ENCODE results near the gene LTBP1. TPM values are rescaled to one million over a fixed set of nuclear protein-coding genes. Genes with fewer than 3 reads are reported as not detected.

The LTBP1 gene
- total RNA-seq, 1 donor from 2014 or later: 3.9 TPM

- Mint-ChIP-seq H3K9me3 (ENCODE audit: unreplicated experiment) (no peaks in the 10 kb centered on the region), H3K36me3 (ENCODE audit: unreplicated experiment) (no peaks in the 10 kb centered on the region), H3K4me1 (ENCODE audit: low read depth, unreplicated experiment) (no peaks in the 10 kb centered on the region), H3K4me3 (ENCODE audit: unreplicated experiment) (no peak overlapping the region), H3K27ac (ENCODE audit: unreplicated experiment) (no peak overlapping the region), H3K27me3 (ENCODE audit: unreplicated experiment) (no peaks in the 10 kb centered on the region)
- TF ChIP-seq, protein P1, sequence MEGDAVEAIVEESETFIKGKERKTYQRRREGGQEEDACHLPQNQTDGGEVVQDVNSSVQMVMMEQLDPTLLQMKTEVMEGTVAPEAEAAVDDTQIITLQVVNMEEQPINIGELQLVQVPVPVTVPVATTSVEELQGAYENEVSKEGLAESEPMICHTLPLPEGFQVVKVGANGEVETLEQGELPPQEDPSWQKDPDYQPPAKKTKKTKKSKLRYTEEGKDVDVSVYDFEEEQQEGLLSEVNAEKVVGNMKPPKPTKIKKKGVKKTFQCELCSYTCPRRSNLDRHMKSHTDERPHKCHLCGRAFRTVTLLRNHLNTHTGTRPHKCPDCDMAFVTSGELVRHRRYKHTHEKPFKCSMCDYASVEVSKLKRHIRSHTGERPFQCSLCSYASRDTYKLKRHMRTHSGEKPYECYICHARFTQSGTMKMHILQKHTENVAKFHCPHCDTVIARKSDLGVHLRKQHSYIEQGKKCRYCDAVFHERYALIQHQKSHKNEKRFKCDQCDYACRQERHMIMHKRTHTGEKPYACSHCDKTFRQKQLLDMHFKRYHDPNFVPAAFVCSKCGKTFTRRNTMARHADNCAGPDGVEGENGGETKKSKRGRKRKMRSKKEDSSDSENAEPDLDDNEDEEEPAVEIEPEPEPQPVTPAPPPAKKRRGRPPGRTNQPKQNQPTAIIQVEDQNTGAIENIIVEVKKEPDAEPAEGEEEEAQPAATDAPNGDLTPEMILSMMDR (IDR thresholded peaks at IDR 0.05; ENCODE audit: partially characterized antibody, unreplicated experiment): no peak
- DNase-seq: no peak
These were observed 369.6 kb downstream of the LTBP1 start for GRCh38 chr2:33316328-33316727.

DNA sequence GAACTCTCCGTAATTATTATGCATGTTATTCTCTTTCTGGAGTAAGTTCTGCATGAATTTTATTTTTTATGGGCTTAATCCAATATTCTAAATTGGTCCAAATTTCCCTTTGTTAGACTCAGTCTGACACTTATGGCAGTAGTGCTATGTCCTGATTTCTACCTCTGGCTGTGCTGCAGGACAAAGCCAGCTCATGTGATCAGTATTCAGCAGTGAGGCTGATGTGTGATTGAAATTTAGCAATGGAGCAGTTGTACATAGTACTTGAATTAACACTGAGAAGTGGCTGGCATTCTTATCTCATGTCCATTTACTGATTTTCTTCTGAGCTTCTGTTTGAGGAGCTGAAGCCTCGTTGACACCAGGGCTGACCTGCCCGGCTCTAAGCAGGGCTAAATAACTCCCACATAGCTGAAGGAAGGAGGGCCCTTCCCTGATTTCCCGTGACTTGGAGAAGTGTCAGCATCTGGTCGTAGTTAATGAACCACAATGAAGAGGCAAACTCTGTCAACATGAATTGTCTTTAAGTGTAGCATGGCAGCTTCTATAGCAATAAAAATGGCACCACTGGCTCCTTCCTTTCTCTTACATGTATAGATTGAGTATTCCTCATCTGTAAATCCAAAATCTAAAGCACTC is 370.7 kb downstream of the LTBP1 start:
- Mint-ChIP-seq H3K27ac (ENCODE audit: unreplicated experiment) (no peak overlapping the region), H3K36me3 (ENCODE audit: unreplicated experiment) (no peaks in the 10 kb centered on the region), H3K4me3 (ENCODE audit: unreplicated experiment) (no peak overlapping the region), H3K9me3 (ENCODE audit: unreplicated experiment) (no peaks in the 10 kb centered on the region), H3K27me3 (ENCODE audit: unreplicated experiment) (no peaks in the 10 kb centered on the region), H3K4me1 (ENCODE audit: low read depth, unreplicated experiment) (no peaks in the 10 kb centered on the region)
- DNase-seq: no peak
- TF ChIP-seq, protein P1 (IDR thresholded peaks at IDR 0.05; ENCODE audit: partially characterized antibody, unreplicated experiment): no peak

GRCh38 chr2:33318456-33318855 is 371.7 kb downstream of the LTBP1 start:
- no peaks in the 10 kb centered on the region for H3K4me1 Mint-ChIP-seq (ENCODE audit: low read depth, unreplicated experiment)
- no peak overlapping the region for H3K27ac Mint-ChIP-seq (ENCODE audit: unreplicated experiment)
- TF ChIP-seq, protein P1 (IDR thresholded peaks at IDR 0.05; ENCODE audit: partially characterized antibody, unreplicated experiment): no peak
- no peak for DNase-seq
- H3K27me3 Mint-ChIP-seq (ENCODE audit: unreplicated experiment): no peaks in the 10 kb centered on the region
- H3K36me3 Mint-ChIP-seq (ENCODE audit: unreplicated experiment): no peaks in the 10 kb centered on the region
- no peaks in the 10 kb centered on the region for H3K9me3 Mint-ChIP-seq (ENCODE audit: unreplicated experiment)
- H3K4me3 Mint-ChIP-seq (ENCODE audit: unreplicated experiment): no peak overlapping the region

DNA sequence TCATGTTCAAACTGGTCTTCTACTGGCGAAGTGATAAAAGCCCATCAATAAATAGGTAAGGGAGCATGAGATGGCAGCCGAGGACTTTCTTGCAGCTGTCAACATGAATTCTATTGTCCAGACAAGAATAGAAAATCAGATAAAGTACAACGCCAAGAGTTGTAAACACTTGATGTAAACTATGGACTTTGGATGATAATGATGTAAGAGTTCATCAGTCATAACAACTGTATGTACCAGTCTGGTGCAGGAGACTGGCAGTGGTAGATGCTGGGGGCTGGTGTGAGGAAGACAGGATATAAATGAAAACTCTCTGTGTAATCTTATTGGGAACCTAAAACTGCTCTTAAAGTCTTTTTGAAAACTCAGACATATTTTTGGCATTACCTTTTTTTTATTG is 373.8 kb downstream of the LTBP1 start:
- Mint-ChIP-seq H3K27ac (ENCODE audit: unreplicated experiment) (no peak overlapping the region), H3K36me3 (ENCODE audit: unreplicated experiment) (no peaks in the 10 kb centered on the region), H3K27me3 (ENCODE audit: unreplicated experiment) (no peaks in the 10 kb centered on the region), H3K4me1 (ENCODE audit: low read depth, unreplicated experiment) (no peaks in the 10 kb centered on the region), H3K9me3 (ENCODE audit: unreplicated experiment) (no peaks in the 10 kb centered on the region), H3K4me3 (ENCODE audit: unreplicated experiment) (no peak overlapping the region)
- DNase-seq: no peak
- TF ChIP-seq, protein P1 (IDR thresholded peaks at IDR 0.05; ENCODE audit: partially characterized antibody, unreplicated experiment): no peak

- H3K9me3 Mint-ChIP-seq (ENCODE audit: unreplicated experiment): no peaks in the 10 kb centered on the region
- TF ChIP-seq, protein P1 (IDR thresholded peaks at IDR 0.05; ENCODE audit: partially characterized antibody, unreplicated experiment): no peak
- H3K36me3 Mint-ChIP-seq (ENCODE audit: unreplicated experiment): no peaks in the 10 kb centered on the region
- DNase-seq: no peak
- no peaks in the 10 kb centered on the region for H3K27me3 Mint-ChIP-seq (ENCODE audit: unreplicated experiment)
- no peak overlapping the region for H3K4me3 Mint-ChIP-seq (ENCODE audit: unreplicated experiment)
- H3K4me1 Mint-ChIP-seq (ENCODE audit: low read depth, unreplicated experiment): no peaks in the 10 kb centered on the region
- no peak overlapping the region for H3K27ac Mint-ChIP-seq (ENCODE audit: unreplicated experiment)
These were observed 374.6 kb downstream of the LTBP1 start for GRCh38 chr2:33321236-33321771.

All from glutamatergic neuron (in vitro differentiated cells).